Transverse colon (tissue), 4 donors: Measurements from ENCODE around the gene KDM2B. TPM values are rescaled to one million over a fixed set of nuclear protein-coding genes. Genes with fewer than 3 reads are reported as not detected.

Experiments
- DNase-seq: peaks from one replicate; pipeline ENCODE4 v3.0.0-alpha.2; 2019
- H3K27ac ChIP-seq, 4 donors: fragments of 200-600 bp; sonication (generic); 2 replicates each; pipeline ENCODE4 v1.5.1; 2016 to 2018; ENCODE audit warnings: inconsistent platforms in 4 of 4
- H3K27me3 ChIP-seq: fragments of 200-600 bp; sonication (generic); 2 replicates; pipeline ENCODE4 v1.5.1; 2017; ENCODE audit warnings: inconsistent platforms
- H3K36me3 ChIP-seq, 4 donors: fragments of 200-600 bp; sonication (generic); 2 replicates each; pipeline ENCODE4 v1.5.1; 2017 to 2019; ENCODE audit warnings: inconsistent platforms in 4 of 4
- H3K4me1 ChIP-seq, 4 donors: fragments of 200-600 bp; sonication (generic); 2 replicates each; pipeline ENCODE4 v1.5.1; 2017 to 2020; ENCODE audit warnings: inconsistent platforms in 4 of 4
- H3K4me3 ChIP-seq, 4 donors: fragments of 200-600 bp; sonication (generic); 1 replicate in 1 of 4; 2 replicates in 3 of 4; pipeline versions ENCODE4 v1.5.1 to v1.6.1; 2017 to 2019; ENCODE audit warnings: inconsistent platforms in 4 of 4
- H3K9me3 ChIP-seq, 2 donors: fragments of 200-600 bp; sonication (generic); 2 replicates each; pipeline ENCODE4 v1.5.1; 2017 to 2019; ENCODE audit warnings: inconsistent platforms in 2 of 2
- EP300 ChIP-seq: sonication (generic); formaldehyde crosslinking; IDR thresholded peaks from one replicate; pipeline ENCODE4 v1.6.1; 2017; ENCODE audit warnings: antibody characterized with exemption, low read depth
- POLR2A ChIP-seq: fragments of 450-650 bp; IDR thresholded peaks from one replicate; pipeline ENCODE4 v1.6.1; 2016; ENCODE audit warnings: antibody characterized with exemption, mild to moderate bottlenecking, moderate library complexity
- POLR2AphosphoS5 ChIP-seq, 3 donors: sonication (generic); formaldehyde crosslinking; IDR thresholded peaks; one replicate each; pipeline ENCODE4 v1.6.1; 2016; ENCODE audit warnings: antibody characterized with exemption in 3 of 3
- WGBS, 2 donors: methylation state at CpG; one replicate each; pipeline ENCODE4 v1.1.5; 2018; ENCODE audit warnings: low coverage in 1 of 2; 5-methylcytosine and 5-hydroxymethylcytosine counted together
- in situ Hi-C, 4 donors: fragments of 200-750 bp; cut with MboI; loops; one replicate each; pipeline versions ENCODE4 v1.15.0 to v1.15.1; 2017; ENCODE audit warnings: low sequenced_read_pairs in 3 of 4, low pct_ligation_motif_present in 1 of 4, low pct_unique_long_range_greater_than_20kb in 1 of 4
- intact Hi-C: fragments of 100-400 bp; cut with DNase I; formaldehyde crosslinking; loops from one replicate; pipeline ENCODE4 v1.15.1; 2023; ENCODE audit warnings: low total_unique reads
- total RNA-seq, 4 donors: library from RNA; depleted of rRNA; stranded (reverse); fragments of >200 nt; gene quantifications; one replicate each; pipeline ENCODE4 v1.1.0, GENCODE V29; 2016
- TF ChIP-seq, protein P1 (sequence below), 5 experiments: fragments of 200-600 bp in 3 of 5; fragments of 450-650 bp in 2 of 5; sonication (generic) in 3 of 5; IDR thresholded peaks; 1 replicate in 2 of 5; 2 replicates in 3 of 5; pipeline ENCODE4 v1.5.1; 2016 to 2017; ENCODE audit warnings: antibody characterized with exemption in 5 of 5, inconsistent platforms in 3 of 5, mild to moderate bottlenecking in 2 of 5, moderate library complexity in 1 of 5

The KDM2B gene
- total RNA-seq, 4 donors from 2014 or later: 7.2 to 39.3 (median 15.2) TPM

GRCh38 chr12:121525411-121525810 lies 55.4 kb downstream of the KDM2B start:
- Histone ChIP-seq H3K4me1 (peaks cover 0 to 4% (median 0%) of the 10 kb centered on the region in 4 donors), H3K9me3 (no peaks in the 10 kb centered on the region), H3K27me3 (no peaks in the 10 kb centered on the region), H3K27ac (no peak overlapping the region), H3K4me3 (no peak overlapping the region), H3K36me3 (no peaks in the 10 kb centered on the region)
- in situ Hi-C loops (no loop called here), intact Hi-C loops (no loop called here)
- DNase-seq: no peak
- 95% methylated on average over 8 of the region's 8 CpGs; no CpG with 5 or more reads in 1 of the 2 donors for WGBS, 2 donors
- TF ChIP-seq EP300 (no peak), POLR2AphosphoS5 (IDR thresholded peaks at IDR 0.05) (no peak), POLR2A (no peak)
- TF ChIP-seq, protein P1, sequence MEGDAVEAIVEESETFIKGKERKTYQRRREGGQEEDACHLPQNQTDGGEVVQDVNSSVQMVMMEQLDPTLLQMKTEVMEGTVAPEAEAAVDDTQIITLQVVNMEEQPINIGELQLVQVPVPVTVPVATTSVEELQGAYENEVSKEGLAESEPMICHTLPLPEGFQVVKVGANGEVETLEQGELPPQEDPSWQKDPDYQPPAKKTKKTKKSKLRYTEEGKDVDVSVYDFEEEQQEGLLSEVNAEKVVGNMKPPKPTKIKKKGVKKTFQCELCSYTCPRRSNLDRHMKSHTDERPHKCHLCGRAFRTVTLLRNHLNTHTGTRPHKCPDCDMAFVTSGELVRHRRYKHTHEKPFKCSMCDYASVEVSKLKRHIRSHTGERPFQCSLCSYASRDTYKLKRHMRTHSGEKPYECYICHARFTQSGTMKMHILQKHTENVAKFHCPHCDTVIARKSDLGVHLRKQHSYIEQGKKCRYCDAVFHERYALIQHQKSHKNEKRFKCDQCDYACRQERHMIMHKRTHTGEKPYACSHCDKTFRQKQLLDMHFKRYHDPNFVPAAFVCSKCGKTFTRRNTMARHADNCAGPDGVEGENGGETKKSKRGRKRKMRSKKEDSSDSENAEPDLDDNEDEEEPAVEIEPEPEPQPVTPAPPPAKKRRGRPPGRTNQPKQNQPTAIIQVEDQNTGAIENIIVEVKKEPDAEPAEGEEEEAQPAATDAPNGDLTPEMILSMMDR (IDR thresholded peaks at IDR 0.05): no peak

- no peak for DNase-seq
- Histone ChIP-seq H3K27ac (no peak overlapping the region), H3K27me3 (no peaks in the 10 kb centered on the region), H3K4me3 (no peak overlapping the region), H3K9me3 (no peaks in the 10 kb centered on the region), H3K36me3 (no peaks in the 10 kb centered on the region), H3K4me1 (no peaks in the 10 kb centered on the region)
- 69% methylated on average over 12 of the region's 16 CpGs; no CpG with 5 or more reads in 1 of the 2 donors for WGBS, 2 donors
- intact Hi-C loops: no loop called here
- in situ Hi-C loops: no loop called here
- no peak for TF ChIP-seq EP300
- no peak for TF ChIP-seq POLR2A
- no peak for TF ChIP-seq POLR2AphosphoS5 (IDR thresholded peaks at IDR 0.05)
- TF ChIP-seq, protein P1 (IDR thresholded peaks at IDR 0.05): no peak
These were observed 56.5 kb downstream of the KDM2B start for GRCh38 chr12:121524196-121524916.

- DNase-seq: no peak
- H3K4me3 ChIP-seq: no peak overlapping the region
- in situ Hi-C loops (no loop called here), intact Hi-C loops (no loop called here)
- H3K36me3 ChIP-seq: no peaks in the 10 kb centered on the region
- TF ChIP-seq POLR2A: no peak
- TF ChIP-seq, protein P1 (IDR thresholded peaks at IDR 0.05): no peak
- TF ChIP-seq EP300: no peak
- TF ChIP-seq POLR2AphosphoS5 (IDR thresholded peaks at IDR 0.05): no peak
- H3K27ac ChIP-seq: no peak overlapping the region
- WGBS, 2 donors: 87% methylated on average over 16 of the region's 16 CpGs; no CpG with 5 or more reads in 1 of the 2 donors
- H3K27me3 ChIP-seq: no peaks in the 10 kb centered on the region
- H3K9me3 ChIP-seq: no peaks in the 10 kb centered on the region
- no peaks in the 10 kb centered on the region for H3K4me1 ChIP-seq
These were observed 57.1 kb downstream of the KDM2B start for GRCh38 chr12:121523741-121524140.

DNA sequence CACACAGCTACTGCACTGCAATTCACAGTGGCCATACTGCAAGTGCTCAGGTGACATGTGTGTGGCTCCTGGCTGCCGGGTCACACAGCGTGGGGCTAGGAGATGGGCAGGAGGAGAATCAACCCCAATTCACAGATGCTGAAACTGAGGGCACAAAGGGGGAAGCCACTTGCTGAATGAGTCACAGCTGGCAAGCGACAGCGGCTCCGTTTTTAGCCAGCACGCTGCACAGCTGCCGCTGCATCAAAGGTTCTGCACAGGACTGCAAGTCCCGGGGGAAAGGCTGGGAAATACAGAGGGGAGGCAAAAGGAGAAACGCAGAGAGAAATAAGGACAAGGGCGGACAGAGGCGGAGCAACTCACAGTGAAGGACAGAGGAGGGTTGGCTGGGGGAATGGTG lies 57.9 kb downstream of the KDM2B start:
- no peak for DNase-seq

More for the DNA sequence above, 57.9 kb downstream of the KDM2B start:
- Histone ChIP-seq H3K9me3 (no peaks in the 10 kb centered on the region), H3K36me3 (no peaks in the 10 kb centered on the region), H3K4me3 (no peak overlapping the region), H3K27ac (no peak overlapping the region), H3K4me1 (no peaks in the 10 kb centered on the region), H3K27me3 (no peaks in the 10 kb centered on the region)
- TF ChIP-seq POLR2A (no peak), POLR2AphosphoS5 (IDR thresholded peaks at IDR 0.05) (no peak), EP300 (no peak)
- TF ChIP-seq, protein P1 (IDR thresholded peaks at IDR 0.05): no peak
- intact Hi-C loops: no loop called here
- 68% methylated on average over 11 of the region's 11 CpGs; no CpG with 5 or more reads in 1 of the 2 donors for WGBS, 2 donors
- in situ Hi-C loops: no loop called here
